Endodermal cell (in vitro differentiated cells): Measurements from ENCODE around the gene FAF1. TPM values are rescaled to one million over a fixed set of nuclear protein-coding genes. Genes with fewer than 3 reads are reported as not detected.

ENCODE experiments used
- DNase-seq: peaks from one replicate; pipeline ENCODE4 v3.0.0-alpha.2; 2017
- H3K27ac ChIP-seq: 2 replicates; pipeline ENCODE4 v1.5.1; 2013; ENCODE audit warnings: mild to moderate bottlenecking, low read depth, low read length, moderate library complexity
- H3K27me3 ChIP-seq: 2 replicates; pipeline ENCODE4 v1.6.1; 2013; ENCODE audit warnings: mild to moderate bottlenecking, low read length, moderate library complexity; ENCODE audit not compliant: insufficient read depth, control insufficient read depth, poor library complexity, severe bottlenecking
- H3K36me3 ChIP-seq: 2 replicates; pipeline ENCODE4 v1.7.0; 2013; ENCODE audit warnings: mild to moderate bottlenecking, low read length, moderate library complexity; ENCODE audit not compliant: control insufficient read depth, insufficient read depth
- H3K4me1 ChIP-seq: one replicate; pipeline ENCODE4 v1.7.0; 2013; ENCODE audit warnings: low read length; ENCODE audit not compliant: control insufficient read depth, insufficient read depth
- H3K4me3 ChIP-seq: 2 replicates; pipeline ENCODE4 v1.5.1; 2013; ENCODE audit warnings: mild to moderate bottlenecking, low read length, moderate library complexity
- H3K9ac ChIP-seq: 2 replicates; pipeline ENCODE4 v1.6.1; 2013; ENCODE audit warnings: mild to moderate bottlenecking, low read length, moderate library complexity; ENCODE audit not compliant: poor library complexity, severe bottlenecking; ENCODE audit errors: extremely low read depth
- H3K9me3 ChIP-seq: 2 replicates; pipeline ENCODE4 v1.6.1; 2013; ENCODE audit warnings: mild to moderate bottlenecking, low read length, moderate library complexity; ENCODE audit not compliant: control insufficient read depth
- H3K27ac Mint-ChIP-seq: 2 replicates; pipeline ENCODE4 v1.8.0; 2020; ENCODE audit warnings: mixed read lengths
- H3K27me3 Mint-ChIP-seq: 2 replicates; pipeline ENCODE4 v1.8.0; 2021; ENCODE audit warnings: mild to moderate bottlenecking, mixed read lengths; ENCODE audit not compliant: insufficient read depth
- H3K36me3 Mint-ChIP-seq: 2 replicates; pipeline ENCODE4 v1.8.0; 2020; ENCODE audit warnings: low read depth, mixed read lengths
- H3K4me1 Mint-ChIP-seq: 2 replicates; pipeline ENCODE4 v1.8.0; 2020; ENCODE audit warnings: mixed read lengths
- H3K4me3 Mint-ChIP-seq: 2 replicates; pipeline ENCODE4 v1.8.0; 2020; ENCODE audit warnings: mild to moderate bottlenecking, moderate library complexity, mixed read lengths
- H3K9me3 Mint-ChIP-seq: 2 replicates; pipeline ENCODE4 v1.8.0; 2020; ENCODE audit warnings: mild to moderate bottlenecking, mixed read lengths
- WGBS, 2 experiments: methylation state at CpG; one replicate each; pipeline versions ENCODE4 v1.1.5 to v1.1.7; 2013; ENCODE audit warnings: missing lambda C conversion rate in 2 of 2, mixed read lengths in 1 of 2; ENCODE audit not compliant: insufficient coverage in 1 of 2, insufficient read length in 1 of 2; 5-methylcytosine and 5-hydroxymethylcytosine counted together
- total RNA-seq, 2 donors: library from RNA; stranded (reverse); fragmentation: NEBNext Ultra II Directional in 1 of 2; extraction: Animal tissue kit (Norgen Biotek cat#: 25700) in 1 of 2; gene quantifications; 2 replicates in 1 of 2; 3 replicates in 1 of 2; pipeline ENCODE4 v1.2.1, GENCODE V29; 2021
- TF ChIP-seq, protein P1 (sequence below): fragments of 200-600 bp; sonication (generic); conservative IDR thresholded peaks from 2 replicates; pipeline ENCODE4 v1.5.0; 2021; ENCODE audit warnings: antibody characterized with exemption, mild to moderate bottlenecking

FAF1 gene
- total RNA-seq, 2 donors from 2014 or later = 76.4 to 94.4 TPM

DNA sequence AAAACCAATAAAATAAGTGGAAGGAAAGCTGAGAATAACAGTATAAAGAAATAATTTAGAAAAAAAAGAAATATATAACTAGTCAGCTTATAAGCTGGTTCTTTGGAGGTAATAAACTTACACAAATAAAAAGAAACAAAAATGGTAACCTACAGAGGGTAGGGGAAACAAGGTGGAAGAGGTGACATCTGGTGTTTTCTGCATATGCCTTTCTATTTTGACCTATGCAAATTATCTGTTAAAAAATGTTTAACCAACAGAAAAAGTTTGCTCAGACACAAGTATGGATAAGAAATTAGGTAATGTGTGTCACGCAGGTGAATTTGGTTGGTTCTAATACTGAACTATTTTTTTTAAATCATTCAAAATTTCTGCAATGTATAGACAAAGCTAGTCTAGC lies 483.3 kb downstream of the FAF1 start:
- Histone ChIP-seq H3K9me3 (no peaks in the 10 kb centered on the region), H3K4me3 (no peak overlapping the region), H3K36me3 (peaks cover 5% of the 10 kb centered on the region), H3K4me1 (no peaks in the 10 kb centered on the region), H3K9ac (no peak overlapping the region), H3K27me3 (no peaks in the 10 kb centered on the region), H3K27ac (no peak overlapping the region)
- Mint-ChIP-seq H3K4me3 (no peak overlapping the region), H3K27ac (no peak overlapping the region), H3K9me3 (no peaks in the 10 kb centered on the region), H3K36me3 (no peaks in the 10 kb centered on the region), H3K27me3 (no peaks in the 10 kb centered on the region), H3K4me1 (peaks cover 26% of the 10 kb centered on the region)
- 88% methylated on average over 1 of the region's 1 CpG; no CpG with 5 or more reads in 1 of the 2 experiments for WGBS, 2 experiments
- DNase-seq = no peak
- TF ChIP-seq, protein P1, sequence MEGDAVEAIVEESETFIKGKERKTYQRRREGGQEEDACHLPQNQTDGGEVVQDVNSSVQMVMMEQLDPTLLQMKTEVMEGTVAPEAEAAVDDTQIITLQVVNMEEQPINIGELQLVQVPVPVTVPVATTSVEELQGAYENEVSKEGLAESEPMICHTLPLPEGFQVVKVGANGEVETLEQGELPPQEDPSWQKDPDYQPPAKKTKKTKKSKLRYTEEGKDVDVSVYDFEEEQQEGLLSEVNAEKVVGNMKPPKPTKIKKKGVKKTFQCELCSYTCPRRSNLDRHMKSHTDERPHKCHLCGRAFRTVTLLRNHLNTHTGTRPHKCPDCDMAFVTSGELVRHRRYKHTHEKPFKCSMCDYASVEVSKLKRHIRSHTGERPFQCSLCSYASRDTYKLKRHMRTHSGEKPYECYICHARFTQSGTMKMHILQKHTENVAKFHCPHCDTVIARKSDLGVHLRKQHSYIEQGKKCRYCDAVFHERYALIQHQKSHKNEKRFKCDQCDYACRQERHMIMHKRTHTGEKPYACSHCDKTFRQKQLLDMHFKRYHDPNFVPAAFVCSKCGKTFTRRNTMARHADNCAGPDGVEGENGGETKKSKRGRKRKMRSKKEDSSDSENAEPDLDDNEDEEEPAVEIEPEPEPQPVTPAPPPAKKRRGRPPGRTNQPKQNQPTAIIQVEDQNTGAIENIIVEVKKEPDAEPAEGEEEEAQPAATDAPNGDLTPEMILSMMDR = no peak

GRCh38 chr1:50474859-50475809 lies 484.9 kb downstream of the FAF1 start:
- Histone ChIP-seq H3K9me3 (no peaks in the 10 kb centered on the region), H3K36me3 (peaks cover 5% of the 10 kb centered on the region), H3K4me3 (no peak overlapping the region), H3K27ac (no peak overlapping the region), H3K4me1 (no peaks in the 10 kb centered on the region), H3K27me3 (no peaks in the 10 kb centered on the region), H3K9ac (no peak overlapping the region)
- no peaks in the 10 kb centered on the region for H3K36me3 Mint-ChIP-seq
- peaks cover 31% of the 10 kb centered on the region for H3K4me1 Mint-ChIP-seq
- H3K27ac Mint-ChIP-seq = peak overlapping the region; percentile 81
- TF ChIP-seq, protein P1 = peak; percentile 55
- no peak overlapping the region for H3K4me3 Mint-ChIP-seq
- H3K27me3 Mint-ChIP-seq = no peaks in the 10 kb centered on the region
- 63 to 93% methylated on average over 3 to 7 of the region's 7 CpGs for WGBS, 2 experiments
- H3K9me3 Mint-ChIP-seq = no peaks in the 10 kb centered on the region
- DNase-seq = peak; percentile 91

DNA sequence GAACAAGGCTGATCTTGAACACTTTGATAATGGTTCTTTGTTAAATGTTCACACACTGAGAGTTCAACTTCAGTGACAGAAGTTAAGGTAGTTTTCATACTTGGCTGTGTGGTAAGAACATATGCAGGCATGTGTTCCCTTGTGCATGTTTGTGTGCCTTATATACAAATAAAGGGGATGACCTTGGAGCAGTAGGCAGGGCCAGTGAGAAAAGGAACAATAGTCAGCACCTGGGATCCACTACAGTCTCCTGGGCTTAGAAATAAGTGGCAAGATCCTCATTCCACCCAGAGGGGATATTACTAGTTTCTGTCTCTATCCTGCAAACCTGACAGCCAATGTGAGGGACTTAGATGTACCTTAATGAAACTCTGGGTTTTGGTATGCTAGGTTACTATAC lies 486.6 kb downstream of the FAF1 start:
- no peaks in the 10 kb centered on the region for H3K9me3 Mint-ChIP-seq

More for the DNA sequence above, 486.6 kb downstream of the FAF1 start:
- H3K9me3 ChIP-seq = no peaks in the 10 kb centered on the region
- TF ChIP-seq, protein P1 = no peak
- H3K36me3 Mint-ChIP-seq = no peaks in the 10 kb centered on the region
- H3K36me3 ChIP-seq = peaks cover 13% of the 10 kb centered on the region
- H3K27ac ChIP-seq = no peak overlapping the region
- no peak overlapping the region for H3K27ac Mint-ChIP-seq
- no peak overlapping the region for H3K9ac ChIP-seq
- no peaks in the 10 kb centered on the region for H3K4me1 ChIP-seq
- no peaks in the 10 kb centered on the region for H3K27me3 Mint-ChIP-seq
- DNase-seq = no peak
- H3K4me1 Mint-ChIP-seq = peaks cover 31% of the 10 kb centered on the region
- H3K4me3 Mint-ChIP-seq = no peak overlapping the region
- H3K27me3 ChIP-seq = no peaks in the 10 kb centered on the region
- no peak overlapping the region for H3K4me3 ChIP-seq
